SK-N-SH treated with all-trans-retinoic acid at 6 μM for 48 hours (cell line): ENCODE results near the gene PADI2.

Experiments
- ATAC-seq: fragments of 200-7000 bp; cut with Tn5 transposase; 3 replicates; pipeline ENCODE4 v1.9.1; 2020; ENCODE audit warnings: mild to moderate bottlenecking, moderate library complexity
- ARNTL ChIP-seq: fragments of 450-650 bp; formaldehyde crosslinking; IDR thresholded peaks from 2 replicates; pipeline ENCODE4 v1.5.0; 2020; ENCODE audit warnings: low read depth, mild to moderate bottlenecking, moderate library complexity, borderline replicate concordance
- BACH2 ChIP-seq: fragments of 250-450 bp; sonication (Bioruptor Pico); IDR thresholded peaks from 2 replicates; pipeline ENCODE4 v1.9.0; 2021; ENCODE audit warnings: mild to moderate bottlenecking, borderline replicate concordance
- CSDC2 ChIP-seq: fragments of 250-450 bp; sonication (Bioruptor Pico); IDR thresholded peaks from 2 replicates; pipeline ENCODE4 v1.5.0; 2020; ENCODE audit warnings: mild to moderate bottlenecking, moderate library complexity
- ESRRG ChIP-seq: fragments of 250-450 bp; sonication (Bioruptor Pico); IDR thresholded peaks from 2 replicates; pipeline ENCODE4 v1.6.1; 2021; ENCODE audit warnings: mild to moderate bottlenecking
- GLIS3 ChIP-seq: fragments of 250-450 bp; sonication (Bioruptor Pico); IDR thresholded peaks from 2 replicates; pipeline ENCODE4 v1.5.0; 2020; ENCODE audit warnings: mild to moderate bottlenecking, moderate library complexity
- ISL1 ChIP-seq: fragments of 250-450 bp; sonication (Bioruptor Pico); IDR thresholded peaks from 2 replicates; pipeline ENCODE4 v2.1.2; 2022; ENCODE audit warnings: mild to moderate bottlenecking, moderate library complexity
- OSR1 ChIP-seq: fragments of 250-450 bp; sonication (Bioruptor Pico); IDR thresholded peaks from 2 replicates; pipeline ENCODE4 v1.8.0; 2022; ENCODE audit warnings: moderate library complexity, mild to moderate bottlenecking, inconsistent platforms
- PPARA ChIP-seq: fragments of 250-450 bp; sonication (Bioruptor Pico); IDR thresholded peaks from 2 replicates; pipeline ENCODE4 v1.5.0; 2020; ENCODE audit warnings: mild to moderate bottlenecking, borderline replicate concordance
- RARB ChIP-seq: fragments of 250-450 bp; sonication (Bioruptor Pico); IDR thresholded peaks from 2 replicates; pipeline ENCODE4 v1.8.0; 2021; ENCODE audit warnings: mild to moderate bottlenecking, moderate library complexity
- SNAI2 ChIP-seq: fragments of 250-450 bp; sonication (Bioruptor Pico); IDR thresholded peaks from 2 replicates; pipeline ENCODE4 v1.5.0; 2020; ENCODE audit warnings: mild to moderate bottlenecking, moderate library complexity
- TCF4 ChIP-seq: fragments of 250-450 bp; sonication (Bioruptor Pico); IDR thresholded peaks from 2 replicates; pipeline ENCODE4 v1.8.0; 2021; ENCODE audit warnings: mild to moderate bottlenecking, moderate library complexity, borderline replicate concordance
- TOX ChIP-seq: fragments of 250-450 bp; sonication (Bioruptor Pico); IDR thresholded peaks from 2 replicates; pipeline ENCODE4 v1.8.0; 2021; ENCODE audit warnings: mild to moderate bottlenecking, moderate library complexity, borderline replicate concordance
- ZC3H10 ChIP-seq: fragments of 250-450 bp; sonication (Bioruptor Pico); IDR thresholded peaks from 2 replicates; pipeline ENCODE4 v1.5.1; 2021; ENCODE audit warnings: mild to moderate bottlenecking, moderate library complexity
- ZFP30 ChIP-seq: fragments of 450-650 bp; formaldehyde crosslinking; IDR thresholded peaks from 2 replicates; pipeline ENCODE4 v1.5.0; 2022; ENCODE audit warnings: mild to moderate bottlenecking, moderate library complexity
- ZNF565 ChIP-seq: fragments of 450-650 bp; formaldehyde crosslinking; conservative IDR thresholded peaks from 2 replicates; pipeline ENCODE4 v1.5.0; 2020; ENCODE audit warnings: low read depth, mild to moderate bottlenecking, moderate library complexity
- ZNF70 ChIP-seq: fragments of 450-650 bp; formaldehyde crosslinking; IDR thresholded peaks from 2 replicates; pipeline ENCODE4 v1.5.0; 2020; ENCODE audit warnings: mild to moderate bottlenecking, moderate library complexity
- ZNF8 ChIP-seq: fragments of 450-650 bp; formaldehyde crosslinking; IDR thresholded peaks from 2 replicates; pipeline ENCODE4 v1.5.0; 2020; ENCODE audit warnings: mild to moderate bottlenecking, moderate library complexity
- TF ChIP-seq, protein P1 (sequence below): fragments of 250-450 bp; sonication (Bioruptor Pico); IDR thresholded peaks from 2 replicates; pipeline ENCODE4 v1.5.1; 2020; ENCODE audit warnings: low read depth, mild to moderate bottlenecking, moderate library complexity
- TF ChIP-seq, protein P2 (sequence below): fragments of 250-450 bp; sonication (Bioruptor Pico); IDR thresholded peaks from 2 replicates; pipeline ENCODE4 v1.5.0; 2020; ENCODE audit warnings: mild to moderate bottlenecking, moderate library complexity
- TF ChIP-seq, protein P3 (sequence below): fragments of 250-450 bp; sonication (Bioruptor Pico); IDR thresholded peaks from 2 replicates; pipeline ENCODE4 v1.5.1; 2021; ENCODE audit warnings: mild to moderate bottlenecking, moderate library complexity
- TF ChIP-seq, protein P4 (sequence below): fragments of 250-450 bp; sonication (Bioruptor Pico); IDR thresholded peaks from 2 replicates; pipeline ENCODE4 v1.8.0; 2021; ENCODE audit warnings: low read depth, mild to moderate bottlenecking, moderate library complexity, borderline replicate concordance

The PADI2 gene

DNA sequence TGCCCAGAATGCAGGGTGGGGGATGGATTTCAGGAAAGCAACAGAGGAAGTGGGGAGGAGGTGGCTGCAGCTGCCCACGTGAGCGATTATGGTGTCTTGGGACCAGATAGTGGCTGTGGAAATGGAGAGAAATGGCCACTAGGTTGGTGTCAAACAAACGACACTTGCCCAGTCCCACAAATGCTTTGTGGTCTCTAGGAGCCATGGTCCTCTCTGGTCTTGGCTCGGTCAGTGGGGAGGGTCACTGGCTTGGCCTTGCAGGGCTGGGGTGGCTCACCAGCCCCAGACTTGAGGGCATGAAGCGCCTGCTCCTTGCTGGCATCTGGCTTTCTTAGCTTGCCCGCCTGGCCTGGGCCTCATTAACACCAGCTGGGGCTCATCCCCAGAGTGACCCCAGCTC is 7.2 kb downstream of the PADI2 start:
- ATAC-seq, result no peak

DNA sequence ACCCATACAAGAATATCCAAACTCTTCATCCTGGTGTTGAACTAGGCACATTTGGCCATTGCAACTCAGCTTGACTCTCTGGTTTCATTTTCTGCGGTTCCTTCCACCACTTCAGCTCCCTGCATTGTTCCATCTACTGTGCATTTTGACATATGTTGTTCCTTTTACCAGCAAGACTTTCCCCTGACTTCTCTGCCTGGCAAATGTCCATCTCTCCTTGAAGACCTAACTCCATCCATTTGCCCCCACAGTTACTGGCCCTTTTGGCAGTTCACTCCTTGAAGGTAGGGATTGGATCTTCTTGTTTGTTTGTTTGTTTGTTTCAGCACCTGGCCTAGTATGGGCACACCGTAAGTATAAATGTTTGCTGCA is 8.7 kb downstream of the PADI2 start:
- no peak for TF ChIP-seq ARNTL (CRISPR knock-in tag)
- TF ChIP-seq ZFP30, result no peak
- TF ChIP-seq, protein P1, sequence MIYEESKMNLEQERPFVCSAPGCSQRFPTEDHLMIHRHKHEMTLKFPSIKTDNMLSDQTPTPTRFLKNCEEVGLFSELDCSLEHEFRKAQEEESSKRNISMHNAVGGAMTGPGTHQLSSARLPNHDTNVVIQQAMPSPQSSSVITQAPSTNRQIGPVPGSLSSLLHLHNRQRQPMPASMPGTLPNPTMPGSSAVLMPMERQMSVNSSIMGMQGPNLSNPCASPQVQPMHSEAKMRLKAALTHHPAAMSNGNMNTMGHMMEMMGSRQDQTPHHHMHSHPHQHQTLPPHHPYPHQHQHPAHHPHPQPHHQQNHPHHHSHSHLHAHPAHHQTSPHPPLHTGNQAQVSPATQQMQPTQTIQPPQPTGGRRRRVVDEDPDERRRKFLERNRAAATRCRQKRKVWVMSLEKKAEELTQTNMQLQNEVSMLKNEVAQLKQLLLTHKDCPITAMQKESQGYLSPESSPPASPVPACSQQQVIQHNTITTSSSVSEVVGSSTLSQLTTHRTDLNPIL (CRISPR knock-in tag), result no peak
- TF ChIP-seq GLIS3 (CRISPR knock-in tag), result no peak
- no peak for TF ChIP-seq CSDC2
- TF ChIP-seq PPARA (CRISPR knock-in tag), result no peak
- no peak for TF ChIP-seq BACH2
- TF ChIP-seq, protein P2, sequence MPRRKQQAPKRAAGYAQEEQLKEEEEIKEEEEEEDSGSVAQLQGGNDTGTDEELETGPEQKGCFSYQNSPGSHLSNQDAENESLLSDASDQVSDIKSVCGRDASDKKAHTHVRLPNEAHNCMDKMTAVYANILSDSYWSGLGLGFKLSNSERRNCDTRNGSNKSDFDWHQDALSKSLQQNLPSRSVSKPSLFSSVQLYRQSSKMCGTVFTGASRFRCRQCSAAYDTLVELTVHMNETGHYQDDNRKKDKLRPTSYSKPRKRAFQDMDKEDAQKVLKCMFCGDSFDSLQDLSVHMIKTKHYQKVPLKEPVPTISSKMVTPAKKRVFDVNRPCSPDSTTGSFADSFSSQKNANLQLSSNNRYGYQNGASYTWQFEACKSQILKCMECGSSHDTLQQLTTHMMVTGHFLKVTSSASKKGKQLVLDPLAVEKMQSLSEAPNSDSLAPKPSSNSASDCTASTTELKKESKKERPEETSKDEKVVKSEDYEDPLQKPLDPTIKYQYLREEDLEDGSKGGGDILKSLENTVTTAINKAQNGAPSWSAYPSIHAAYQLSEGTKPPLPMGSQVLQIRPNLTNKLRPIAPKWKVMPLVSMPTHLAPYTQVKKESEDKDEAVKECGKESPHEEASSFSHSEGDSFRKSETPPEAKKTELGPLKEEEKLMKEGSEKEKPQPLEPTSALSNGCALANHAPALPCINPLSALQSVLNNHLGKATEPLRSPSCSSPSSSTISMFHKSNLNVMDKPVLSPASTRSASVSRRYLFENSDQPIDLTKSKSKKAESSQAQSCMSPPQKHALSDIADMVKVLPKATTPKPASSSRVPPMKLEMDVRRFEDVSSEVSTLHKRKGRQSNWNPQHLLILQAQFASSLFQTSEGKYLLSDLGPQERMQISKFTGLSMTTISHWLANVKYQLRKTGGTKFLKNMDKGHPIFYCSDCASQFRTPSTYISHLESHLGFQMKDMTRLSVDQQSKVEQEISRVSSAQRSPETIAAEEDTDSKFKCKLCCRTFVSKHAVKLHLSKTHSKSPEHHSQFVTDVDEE (CRISPR knock-in tag), result no peak
- no peak for TF ChIP-seq ZNF70 (CRISPR knock-in tag)
- TF ChIP-seq ZNF8 (CRISPR knock-in tag), result no peak
- no peak for TF ChIP-seq TOX (CRISPR knock-in tag)
- TF ChIP-seq, protein P3, sequence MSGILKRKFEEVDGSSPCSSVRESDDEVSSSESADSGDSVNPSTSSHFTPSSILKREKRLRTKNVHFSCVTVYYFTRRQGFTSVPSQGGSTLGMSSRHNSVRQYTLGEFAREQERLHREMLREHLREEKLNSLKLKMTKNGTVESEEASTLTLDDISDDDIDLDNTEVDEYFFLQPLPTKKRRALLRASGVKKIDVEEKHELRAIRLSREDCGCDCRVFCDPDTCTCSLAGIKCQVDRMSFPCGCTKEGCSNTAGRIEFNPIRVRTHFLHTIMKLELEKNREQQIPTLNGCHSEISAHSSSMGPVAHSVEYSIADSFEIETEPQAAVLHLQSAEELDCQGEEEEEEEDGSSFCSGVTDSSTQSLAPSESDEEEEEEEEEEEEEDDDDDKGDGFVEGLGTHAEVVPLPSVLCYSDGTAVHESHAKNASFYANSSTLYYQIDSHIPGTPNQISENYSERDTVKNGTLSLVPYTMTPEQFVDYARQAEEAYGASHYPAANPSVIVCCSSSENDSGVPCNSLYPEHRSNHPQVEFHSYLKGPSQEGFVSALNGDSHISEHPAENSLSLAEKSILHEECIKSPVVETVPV (CRISPR knock-in tag), result no peak
- no peak for TF ChIP-seq ESRRG (CRISPR knock-in tag)
- no peak for TF ChIP-seq ISL1 (CRISPR knock-in tag)
- ATAC-seq, result no peak

More for the DNA sequence above, 7.2 kb downstream of the PADI2 start:
- TF ChIP-seq SNAI2 (no peak), ZC3H10 (CRISPR knock-in tag) (no peak), PPARA (CRISPR knock-in tag) (no peak), ARNTL (CRISPR knock-in tag) (no peak), OSR1 (no peak)
- TF ChIP-seq, protein P3 (CRISPR knock-in tag), result no peak

DNA sequence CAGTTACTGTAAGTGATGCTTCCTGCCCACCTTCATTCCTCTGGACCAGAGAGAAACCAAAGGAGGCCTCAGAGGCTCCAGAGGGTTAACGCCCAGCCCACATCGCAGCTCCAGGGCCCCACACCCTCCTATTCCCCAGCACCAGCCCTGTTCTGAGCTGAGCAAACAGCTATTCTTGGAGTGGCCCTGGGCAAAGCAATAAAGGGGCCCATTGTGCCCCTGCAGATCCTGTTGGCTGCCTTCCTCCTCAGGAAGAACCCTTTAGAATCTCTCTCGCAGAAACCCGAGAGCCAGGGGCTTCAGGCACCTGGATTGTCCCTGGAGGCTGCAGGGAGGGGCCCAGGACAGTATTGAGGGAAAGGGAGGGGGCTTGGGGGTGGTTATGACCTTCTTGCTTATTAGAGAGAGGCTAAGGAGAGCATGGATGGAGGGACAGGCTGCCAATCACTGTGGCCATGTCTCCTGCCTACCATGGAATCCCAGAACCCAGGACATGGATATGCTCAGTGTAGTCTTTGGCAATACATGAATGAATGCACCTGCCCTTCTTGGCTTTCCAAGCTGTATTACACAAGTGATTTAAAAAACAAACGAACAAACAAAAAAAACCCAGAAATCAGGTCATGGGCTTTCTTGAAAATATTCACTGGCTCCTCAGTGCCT is 9.2 kb downstream of the PADI2 start:
- TF ChIP-seq, protein P2 (CRISPR knock-in tag), result no peak
- no peak for TF ChIP-seq ZNF565 (CRISPR knock-in tag)
- no peak for TF ChIP-seq GLIS3 (CRISPR knock-in tag)
- TF ChIP-seq SNAI2, result no peak
- no peak for TF ChIP-seq ZNF8 (CRISPR knock-in tag)
- no peak for TF ChIP-seq ZNF70 (CRISPR knock-in tag)
- no peak for TF ChIP-seq CSDC2
- no peak for TF ChIP-seq BACH2
- TF ChIP-seq, protein P1 (CRISPR knock-in tag), result no peak
- TF ChIP-seq TOX (CRISPR knock-in tag), result no peak
- TF ChIP-seq, protein P3 (CRISPR knock-in tag), result no peak
- no peak for TF ChIP-seq OSR1
- TF ChIP-seq TCF4 (CRISPR knock-in tag), result no peak
- no peak for TF ChIP-seq RARB (CRISPR knock-in tag)
- no peak for TF ChIP-seq ARNTL (CRISPR knock-in tag)
- TF ChIP-seq PPARA (CRISPR knock-in tag), result no peak
- TF ChIP-seq, protein P4, sequence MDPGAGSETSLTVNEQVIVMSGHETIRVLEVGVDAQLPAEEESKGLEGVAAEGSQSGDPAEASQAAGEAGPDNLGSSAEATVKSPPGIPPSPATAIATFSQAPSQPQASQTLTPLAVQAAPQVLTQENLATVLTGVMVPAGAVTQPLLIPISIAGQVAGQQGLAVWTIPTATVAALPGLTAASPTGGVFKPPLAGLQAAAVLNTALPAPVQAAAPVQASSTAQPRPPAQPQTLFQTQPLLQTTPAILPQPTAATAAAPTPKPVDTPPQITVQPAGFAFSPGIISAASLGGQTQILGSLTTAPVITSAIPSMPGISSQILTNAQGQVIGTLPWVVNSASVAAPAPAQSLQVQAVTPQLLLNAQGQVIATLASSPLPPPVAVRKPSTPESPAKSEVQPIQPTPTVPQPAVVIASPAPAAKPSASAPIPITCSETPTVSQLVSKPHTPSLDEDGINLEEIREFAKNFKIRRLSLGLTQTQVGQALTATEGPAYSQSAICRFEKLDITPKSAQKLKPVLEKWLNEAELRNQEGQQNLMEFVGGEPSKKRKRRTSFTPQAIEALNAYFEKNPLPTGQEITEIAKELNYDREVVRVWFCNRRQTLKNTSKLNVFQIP (CRISPR knock-in tag), result no peak
- no peak for TF ChIP-seq ZC3H10 (CRISPR knock-in tag)
- TF ChIP-seq, all 23 proteins: peak for 0
- ATAC-seq, result no peak
